ENCODE measurements around the gene GPR37. TPM values are rescaled to one million over a fixed set of nuclear protein-coding genes. Genes with fewer than 3 reads are reported as not detected.

Gene GPR37
- total RNA-seq, 1 experiment from 2014 or later: 1.6 TPM

GRCh38 chr7:124697746-124698145, 67.8 kb downstream of the GPR37 start:
- Mint-ChIP-seq H3K4me1 (no peaks in the 10 kb centered on the region), H3K9me3 (0 out of 5 replicates have a peak, but pooled peaks cover 0 to 2% of the 10 kb centered on the region in 2 experiments), H3K27ac (no peak overlapping the region), H3K27me3 (ENCODE audit: low read depth) (no peaks in the 10 kb centered on the region), H3K4me3 (no peak overlapping the region), H3K36me3 (ENCODE audit: insufficient read depth in 1 of 3, low read depth in 3 of 3) (no peaks in the 10 kb centered on the region)
- H4K20me1 ChIP-seq (ENCODE audit: control insufficient read depth, insufficient read depth, insufficient read length): no peaks in the 10 kb centered on the region
- no peak overlapping the region for H3K23ac ChIP-seq (ENCODE audit: insufficient read length, low read depth, low read length)
- no peak overlapping the region for H2AFZ ChIP-seq (ENCODE audit: low read length)
- H3K27me3 ChIP-seq (ENCODE audit: insufficient read depth, low read length): no peaks in the 10 kb centered on the region
- H3K14ac ChIP-seq (ENCODE audit: insufficient read depth, low read length): no peak overlapping the region
- H3K23me2 ChIP-seq (ENCODE audit: insufficient read length, low read depth, low read length, poor library complexity, severe bottlenecking): no peaks in the 10 kb centered on the region
- no peak overlapping the region for H2BK20ac ChIP-seq (ENCODE audit: low read depth, low read length, poor library complexity, severe bottlenecking)
- no peak overlapping the region for H3K56ac ChIP-seq (ENCODE audit: insufficient read length, low read depth, low read length)
- no peak overlapping the region for H3K4ac ChIP-seq (ENCODE audit: low read depth, low read length)
- H2BK12ac ChIP-seq (ENCODE audit: insufficient read length, low read depth, low read length): no peak overlapping the region
- H2BK5ac ChIP-seq (ENCODE audit: insufficient read length, low read length): no peak overlapping the region
- H3K18ac ChIP-seq (ENCODE audit: insufficient read length, low read depth, low read length): no peak overlapping the region
- no peaks in the 10 kb centered on the region for H3K9me3 ChIP-seq (ENCODE audit: control insufficient read depth, low read depth, low read length)
- no CpG with 5 or more reads among the region's 4 CpGs for WGBS (ENCODE audit: extremely low coverage, insufficient read length, low lambda C conversion rate)
- H2AK5ac ChIP-seq (ENCODE audit: insufficient read length, low read length): no peak overlapping the region
- no peak overlapping the region for H2BK15ac ChIP-seq (ENCODE audit: low read depth, low read length)
- no peak for TF ChIP-seq CTCF (conservative IDR thresholded peaks at IDR 0.05)
- no peak overlapping the region for H4K8ac ChIP-seq (replicated peaks; ENCODE audit: insufficient read length, low read depth, low read length)
- no peaks in the 10 kb centered on the region for H3K79me2 ChIP-seq (ENCODE audit: insufficient read depth, low read length)
- no peaks in the 10 kb centered on the region for H3K4me1 ChIP-seq (ENCODE audit: insufficient read depth, low read length)
- H2BK120ac ChIP-seq (ENCODE audit: low read depth, low read length, poor library complexity, severe bottlenecking): no peak overlapping the region
- H3K27ac ChIP-seq (ENCODE audit: insufficient read length, low read depth, low read length): no peak overlapping the region
- no peak overlapping the region for H3T11ph ChIP-seq (ENCODE audit: low read length)
- H3K79me1 ChIP-seq (ENCODE audit: insufficient read depth, low read depth, low read length, poor library complexity, severe bottlenecking): no peaks in the 10 kb centered on the region
- H3K4me2 ChIP-seq (ENCODE audit: insufficient read depth, insufficient read length, low read length): no peak overlapping the region
- H4K5ac ChIP-seq (ENCODE audit: insufficient read length, low read depth, low read length): no peak overlapping the region
- H3K9ac ChIP-seq (ENCODE audit: extremely low read depth, insufficient read length, low read length): no peak overlapping the region
- no peak for DNase-seq
- no peak overlapping the region for H4K91ac ChIP-seq (ENCODE audit: insufficient read length, low read depth, low read length)

Other genes with a start within 250 kb of the GPR37 start
- gene POT1, start 164.0 kb upstream of the GPR37 start, total RNA-seq (2021): 22.0 and 23.4 TPM in 2 replicates

Measured in H9 (cell line).